HG03066 (cell line): Measurements from ENCODE around the gene RNF212.
"Not testable (repeated sequence)": the region's sequence is repeated elsewhere in the genome, so short reads cannot be mapped to it uniquely, and the experiment has no call there.

Experiments
- ATAC-seq: cut with Tn5 transposase; IDR thresholded peaks from one replicate; pipeline ENCODE4 v1.9.1; 2021; ENCODE audit warnings: low read depth; ENCODE audit not compliant: unreplicated experiment

The RNF212 gene

GRCh38 chr4:1050486-1051213, 62.7 kb downstream of the RNF212 start:
- ATAC-seq = no peak

- ATAC-seq = no peak
Observed at GRCh38 chr4:1049591-1049905, 63.8 kb downstream of the RNF212 start.

GRCh38 chr4:1048773-1049590, 64.4 kb downstream of the RNF212 start:
- ATAC-seq = no peak

- no peak for ATAC-seq
Observed at GRCh38 chr4:1047976-1048772, 65.2 kb downstream of the RNF212 start.

- ATAC-seq = no peak
Observed at GRCh38 chr4:1047106-1047975, 66.0 kb downstream of the RNF212 start.

- not testable (repeated sequence) for ATAC-seq
Observed at GRCh38 chr4:1046581-1047011, 66.8 kb downstream of the RNF212 start.

GRCh38 chr4:1045595-1046201, 67.7 kb downstream of the RNF212 start:
- ATAC-seq = no peak

- no peak for ATAC-seq
Observed at GRCh38 chr4:1045193-1045594, 68.2 kb downstream of the RNF212 start.

- ATAC-seq = no peak
Observed at GRCh38 chr4:1044469-1045192, 68.7 kb downstream of the RNF212 start.

- ATAC-seq = no peak
Observed at GRCh38 chr4:1043651-1044468, 69.5 kb downstream of the RNF212 start.

- ATAC-seq = no peak
Observed at GRCh38 chr4:1043162-1043561, 70.2 kb downstream of the RNF212 start.

GRCh38 chr4:1042352-1043055, 70.9 kb downstream of the RNF212 start:
- ATAC-seq = no peak

GRCh38 chr4:1041936-1042330, 71.4 kb downstream of the RNF212 start:
- no peak for ATAC-seq

- no peak for ATAC-seq
Observed at GRCh38 chr4:1041147-1041935, 72.0 kb downstream of the RNF212 start.

- no peak for ATAC-seq
Observed at GRCh38 chr4:1040344-1041146, 72.8 kb downstream of the RNF212 start.
